H1 (cell line): ENCODE measurements around the gene ATP6V1G1. TPM values are rescaled to one million over a fixed set of nuclear protein-coding genes. Genes with fewer than 3 reads are reported as not detected.

ENCODE experiments used
- CTCF ChIA-PET: fragments of 300-600 bp; sonication (Branson Sonifier 250); formaldehyde crosslinking; loops from one replicate; lab custom pipeline; 2021; ENCODE audit not compliant: partially characterized antibody; lab: Charles Lee
- POLR2A ChIA-PET: fragments of 300-600 bp; sonication (Branson Sonifier 250); formaldehyde crosslinking; loops from one replicate; lab custom pipeline; 2021; ENCODE audit warnings: inconsistent platforms; ENCODE audit not compliant: partially characterized antibody; lab: Charles Lee
- DNase-seq, 2 experiments: peaks; one replicate each; pipeline versions ENCODE4 v3.0.0 to v3.0.0-alpha.2; 2010 to 2022; ENCODE audit warnings: low spot score in 2 of 2, low read depth in 1 of 2, mixed read lengths in 1 of 2
- FAIRE-seq: peaks from 2 replicates; lab custom pipeline; 2011; peaks lifted over from hg19 to GRCh38; lab: Jason Lieb, UNC
- H2AFZ ChIP-seq: 2 replicates; pipeline ENCODE4 v1.8.1; 2012; ENCODE audit warnings: low read length, inconsistent platforms
- H2AK5ac ChIP-seq: 2 replicates; pipeline ENCODE4 v1.6.1; 2013; ENCODE audit warnings: low read depth, low read length
- H2BK120ac ChIP-seq: replicated peaks from 2 replicates; pipeline ENCODE3; 2013; ENCODE audit warnings: low read depth, low read length, inconsistent platforms
- H2BK12ac ChIP-seq: 2 replicates; pipeline ENCODE4 v1.6.1; 2013; ENCODE audit warnings: low read depth, low read length
- H2BK15ac ChIP-seq: 2 replicates; pipeline ENCODE4 v1.6.1; 2013; ENCODE audit warnings: low read length
- H2BK20ac ChIP-seq: 2 replicates; pipeline ENCODE4 v1.6.1; 2013; ENCODE audit warnings: low read length
- H2BK5ac ChIP-seq: 2 replicates; pipeline ENCODE4 v1.6.1; 2013; ENCODE audit warnings: low read depth, low read length
- H3K14ac ChIP-seq: 2 replicates; pipeline ENCODE4 v1.6.1; 2013; ENCODE audit warnings: inconsistent platforms; ENCODE audit not compliant: insufficient read length
- H3K18ac ChIP-seq: 2 replicates; pipeline ENCODE4 v1.6.1; 2013; ENCODE audit warnings: low read length; ENCODE audit errors: extremely low read depth
- H3K23ac ChIP-seq: 2 replicates; pipeline ENCODE4 v1.6.1; 2013; ENCODE audit warnings: inconsistent platforms; ENCODE audit not compliant: insufficient read length
- H3K23me2 ChIP-seq: 2 replicates; pipeline ENCODE4 v1.6.1; 2013; ENCODE audit warnings: low read depth, low read length
- H3K27ac ChIP-seq: 2 replicates; pipeline ENCODE4 v1.6.1; 2011; ENCODE audit warnings: low read depth, low read length, inconsistent platforms
- H3K27me3 ChIP-seq, 4 experiments: replicated peaks in 1 of 4; 1 replicate in 1 of 4; 2 replicates in 3 of 4; pipeline versions ENCODE4 v1.6.1 to v1.8.1; 2011 to 2013; ENCODE audit warnings: low read length in 3 of 4, mild to moderate bottlenecking in 3 of 4, inconsistent platforms in 2 of 4, mixed read lengths in 2 of 4, moderate library complexity in 1 of 4; ENCODE audit not compliant: control insufficient read depth in 3 of 4, insufficient read depth in 3 of 4; ENCODE audit errors: extremely low read depth in 1 of 4
- H3K36me3 ChIP-seq, 4 experiments: 2 replicates each; pipeline versions ENCODE4 v1.6.1 to v1.8.1; 2011 to 2013; ENCODE audit warnings: mild to moderate bottlenecking in 4 of 4, low read length in 3 of 4, moderate library complexity in 2 of 4, control low read depth in 1 of 4, inconsistent platforms in 1 of 4; ENCODE audit not compliant: insufficient read depth in 4 of 4, control insufficient read depth in 2 of 4
- H3K4ac ChIP-seq: replicated peaks from 2 replicates; pipeline ENCODE3; 2013; ENCODE audit warnings: low read length, low read depth, mixed read lengths, inconsistent platforms; ENCODE audit not compliant: insufficient read length
- H3K4me1 ChIP-seq, 4 experiments: replicated peaks in 1 of 4; 1 replicate in 1 of 4; 2 replicates in 3 of 4; pipeline versions ENCODE4 v1.6.1 to v1.8.1; 2011 to 2013; ENCODE audit warnings: low read length in 3 of 4, inconsistent platforms in 2 of 4, mixed read lengths in 1 of 4; ENCODE audit not compliant: insufficient read depth in 4 of 4, control insufficient read depth in 3 of 4
- H3K4me2 ChIP-seq, 2 experiments: 2 replicates each; pipeline versions ENCODE4 v1.6.1 to v1.8.1; 2011 to 2013; ENCODE audit warnings: low read depth in 2 of 2, low read length in 2 of 2, control low read depth in 1 of 2, inconsistent platforms in 1 of 2, mild to moderate bottlenecking in 1 of 2; ENCODE audit not compliant: insufficient read depth in 1 of 2
- H3K4me3 ChIP-seq, 4 experiments: fragments of 200-600, 300-600 bp in 1 of 4; sonication (generic), shearing (Covaris generic), sonication (Bioruptor Twin) in 1 of 4; 2 replicates each; pipeline versions ENCODE4 v1.5.1 to v1.8.1; 2011 to 2016; ENCODE audit warnings: low read length in 4 of 4, low read depth in 3 of 4, control low read depth in 2 of 4, inconsistent platforms in 2 of 4, mild to moderate bottlenecking in 2 of 4, mixed read lengths in 1 of 4, moderate library complexity in 1 of 4; ENCODE audit not compliant: insufficient read depth in 2 of 4; ENCODE audit errors: extremely low read depth in 1 of 4
- H3K56ac ChIP-seq: replicated peaks from 2 replicates; pipeline ENCODE3; 2013; ENCODE audit warnings: low read depth, mild to moderate bottlenecking, mixed read lengths, low read length, inconsistent platforms; ENCODE audit not compliant: insufficient read length
- H3K79me1 ChIP-seq: 2 replicates; pipeline ENCODE4 v1.6.1; 2013; ENCODE audit warnings: low read depth, low read length, control low read depth
- H3K79me2 ChIP-seq, 2 experiments: 2 replicates each; pipeline versions ENCODE4 v1.6.1 to v1.8.1; 2012 to 2013; ENCODE audit warnings: low read length in 2 of 2, mild to moderate bottlenecking in 2 of 2, inconsistent platforms in 1 of 2; ENCODE audit not compliant: insufficient read depth in 2 of 2, control insufficient read depth in 1 of 2
- H3K9ac ChIP-seq, 4 experiments: replicated peaks in 1 of 4; 1 replicate in 1 of 4; 2 replicates in 3 of 4; pipeline versions ENCODE4 v1.6.1 to v1.8.1; 2011 to 2013; ENCODE audit warnings: low read depth in 3 of 4, low read length in 3 of 4, control low read depth in 2 of 4, mild to moderate bottlenecking in 2 of 4, moderate library complexity in 2 of 4, inconsistent platforms in 1 of 4; ENCODE audit errors: extremely low read depth in 1 of 4
- H3K9me3 ChIP-seq, 2 experiments: 2 replicates each; pipeline versions ENCODE4 v1.6.1 to v1.8.1; 2012 to 2013; ENCODE audit warnings: mild to moderate bottlenecking in 2 of 2, moderate library complexity in 2 of 2, control low read depth in 1 of 2, inconsistent platforms in 1 of 2, low read depth in 1 of 2, low read length in 1 of 2, mixed read lengths in 1 of 2; ENCODE audit not compliant: insufficient read depth in 2 of 2
- H4K20me1 ChIP-seq, 2 experiments: replicated peaks in 1 of 2; 2 replicates each; pipeline versions ENCODE3 to v1.8.1; 2011 to 2013; ENCODE audit warnings: inconsistent platforms in 2 of 2, low read length in 2 of 2, mild to moderate bottlenecking in 1 of 2; ENCODE audit not compliant: insufficient read depth in 2 of 2, control insufficient read depth in 1 of 2
- H4K5ac ChIP-seq: 2 replicates; pipeline ENCODE4 v1.6.1; 2013; ENCODE audit warnings: low read length, low read depth, mixed read lengths, inconsistent platforms; ENCODE audit not compliant: insufficient read length
- H4K8ac ChIP-seq: 2 replicates; pipeline ENCODE4 v1.8.0; 2013; ENCODE audit warnings: mild to moderate bottlenecking, moderate library complexity, low read length, inconsistent platforms; ENCODE audit not compliant: insufficient read depth; ENCODE audit errors: extremely low read depth
- H4K91ac ChIP-seq: replicated peaks from 2 replicates; pipeline ENCODE3; 2013; ENCODE audit warnings: low read length, mixed read lengths, inconsistent platforms; ENCODE audit not compliant: insufficient read length
- BCL11A ChIP-seq, 2 experiments: IDR thresholded peaks; one replicate each; pipeline ENCODE4 v1.6.1; 2011; ENCODE audit warnings: low read depth in 2 of 2, low read length in 2 of 2, mild to moderate bottlenecking in 2 of 2
- HDAC6 ChIP-seq: IDR thresholded peaks from one replicate; pipeline ENCODE4 v1.7.1; 2012; ENCODE audit warnings: low read depth, mild to moderate bottlenecking, inconsistent platforms, low read length, moderate library complexity
- JUN ChIP-seq: IDR thresholded peaks from 2 replicates; pipeline ENCODE4 v1.6.1; 2011; ENCODE audit warnings: low read depth, mild to moderate bottlenecking, improper control_type of control experiment, low read length
- WGBS, 2 experiments: shearing (Covaris generic) in 1 of 2; methylation state at CpG; one replicate each; pipeline versions ENCODE4 v1.1.6 to v1.1.7; 2013 to 2015; ENCODE audit warnings: low lambda C conversion rate in 2 of 2, mixed read lengths in 2 of 2, inconsistent platforms in 1 of 2, low coverage in 1 of 2, missing lambda C conversion rate in 1 of 2; ENCODE audit not compliant: insufficient replicate concordance in 2 of 2, insufficient coverage in 1 of 2, insufficient read length in 1 of 2; ENCODE audit errors: extremely low coverage in 1 of 2, missing lambda C conversion rate in 1 of 2; 5-methylcytosine and 5-hydroxymethylcytosine counted together
- polyA plus RNA-seq, 7 experiments: library from polyadenylated mRNA; depleted of rRNA in 3 of 7; stranded (reverse) in 5 of 7; unstranded in 2 of 7; fragments of >200 nt in 5 of 7; fragments of 200-250 nt in 2 of 7; gene quantifications; 1 replicate in 5 of 7; 2 replicates in 1 of 7; 4 replicates in 1 of 7; pipeline versions ENCODE4 v1.2.1 to v1.2.3, GENCODE V29; 2011 to 2013; ENCODE audit warnings: missing spikeins in 2 of 7, mixed read lengths in 2 of 7
- total RNA-seq: library from RNA; stranded (reverse); fragmentation: NEBNext Ultra II Directional; extraction: Animal tissue kit (Norgen Biotek cat#: 25700); gene quantifications from 2 replicates; pipeline ENCODE4 v1.2.1, GENCODE V29; 2021

ATP6V1G1 gene
- total and polyA plus RNA-seq, 2 of the 8 experiments (the other 6 are each of a cell fraction or from before 2014, with no cell fraction given): 112 to 124 TPM

- Histone ChIP-seq H2AK5ac (no peak overlapping the region), H4K5ac (no peak overlapping the region), H3K18ac (no peak overlapping the region), H2BK20ac (no peak overlapping the region), H2BK12ac (no peak overlapping the region), H4K8ac (no peak overlapping the region), H4K91ac (no peak overlapping the region), H3K14ac (no peak overlapping the region), H3K27ac (no peak overlapping the region), H3K23me2 (peaks cover 9% of the 10 kb centered on the region), H3K36me3 (peaks cover 6 to 28% (median 20%) of the 10 kb centered on the region in 4 experiments), H3K79me2 (peaks cover 37 to 74% of the 10 kb centered on the region in 2 experiments), H3K27me3 (no peaks in the 10 kb centered on the region), H2AFZ (no peak overlapping the region), H3K23ac (no peak overlapping the region), H2BK15ac (no peak overlapping the region), H3K9ac (no peak overlapping the region), H3K4me3 (no peak overlapping the region), H3K79me1 (peaks cover 5% of the 10 kb centered on the region), H3K56ac (no peak overlapping the region), H3K4me2 (no peak overlapping the region; a peak in 1 of 4 replicates), H2BK120ac (no peak overlapping the region), H3K4ac (no peak overlapping the region), H2BK5ac (no peak overlapping the region), H3K9me3 (no peaks in the 10 kb centered on the region), H4K20me1 (peaks cover 19 to 20% of the 10 kb centered on the region in 2 experiments), H3K4me1 (peaks cover 0 to 10% (median 2%) of the 10 kb centered on the region in 4 experiments; a peak in 4 of 7 replicates)
- ChIA-PET CTCF (interaction anchor here (1.3 to 3.8 kb wide), 4 partner anchors 11 to 103 kb away, joined by 3 to 33 read pairs (median 6); no protein-coding TSS in a partner anchor), POLR2A (interaction anchor here (1.8 to 17.6 kb wide), 3 partner anchors 10 to 30 kb away, joined by 4 to 218 read pairs (median 63); partner anchors contain the start of gene TMEM268)
- WGBS, 2 experiments: 79% methylated on average over 6 of the region's 6 CpGs; no CpG with 5 or more reads in 1 of the 2 experiments
- no peak for FAIRE-seq
- DNase-seq: no peak
- TF ChIP-seq HDAC6: no peak
- TF ChIP-seq JUN: no peak
- no peak for TF ChIP-seq BCL11A (IDR thresholded peaks at IDR 0.05; ENCODE audit: low read depth in 2 of 2, low read length in 2 of 2)
Observed at GRCh38 chr9:114590328-114590727, 2.8 kb downstream of the ATP6V1G1 start.
